ENCODE results near the gene MPP3. TPM values are rescaled to one million over a fixed set of nuclear protein-coding genes. Genes with fewer than 3 reads are reported as not detected.
"Not testable (repeated sequence)": the region's sequence is repeated elsewhere in the genome, so short reads cannot be mapped to it uniquely, and the experiment has no call there.

MPP3 gene
- total and polyA plus RNA-seq, 9 of the 15 experiments (the other 6 are each of a cell fraction or from before 2014, with no cell fraction given): 0.41 to 10.4 (median 4.5) TPM

DNA sequence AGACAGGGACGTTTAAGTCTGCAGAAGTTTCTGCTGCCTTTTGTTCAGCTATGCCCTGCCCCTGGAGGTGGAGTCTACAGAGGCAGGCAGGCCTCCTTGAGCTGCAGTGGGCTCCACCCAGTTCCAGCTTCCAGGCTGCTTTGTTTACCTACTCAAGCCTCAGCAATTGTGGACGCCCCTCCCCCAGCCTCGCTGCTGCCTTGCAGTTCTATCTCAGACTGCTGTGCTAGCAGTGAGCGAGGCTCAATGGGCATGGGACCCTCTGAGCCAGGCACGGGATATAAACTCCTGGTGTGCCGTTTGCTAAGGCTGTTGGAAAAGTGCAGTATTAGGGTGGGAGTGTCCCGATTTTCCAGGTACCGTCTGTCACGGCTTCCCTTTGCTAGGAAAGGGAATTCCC lies 34.9 kb downstream of the MPP3 start:
- intact Hi-C loops (cut with micrococcal nuclease); H4K20me1 ChIP-seq (replicated peaks; ENCODE audit: control insufficient read depth, insufficient read depth, low read length); FAIRE-seq; H3K4me1 ChIP-seq (replicated peaks in 1 of 2; ENCODE audit: control insufficient read depth in 2 of 2, insufficient read depth in 2 of 2, low read length in 2 of 2); CTCF ChIA-PET (ENCODE audit: low intra/inter-chr PET ratio); in situ Hi-C loops (cut with MboI); H3K4me3 ChIP-seq; H3K9me3 ChIP-seq (replicated peaks; ENCODE audit: control insufficient read depth, insufficient read depth, low read depth, low read length); H3K9me1 ChIP-seq (ENCODE audit: control insufficient read depth, insufficient read depth, low read length); H3K9ac ChIP-seq (ENCODE audit: insufficient read depth in 1 of 2, low read depth in 2 of 2, low read length in 2 of 2); H3K36me3 ChIP-seq (ENCODE audit: control insufficient read depth, insufficient read depth, low read length); ATAC-seq; H3K27ac ChIP-seq (ENCODE audit: extremely low read depth, low read depth, low read length); H3K27me3 ChIP-seq (ENCODE audit: control insufficient read depth in 2 of 2, insufficient read depth in 2 of 2, low read length in 2 of 2); H3K79me2 ChIP-seq (ENCODE audit: control insufficient read depth, insufficient read depth, low read length); BruUV-seq (replicated peaks): not testable (repeated sequence)
- TF ChIP-seq FOXK2 (conservative IDR thresholded peaks at IDR 0.05 in 1 of 2, IDR thresholded peaks at IDR 0.05 in 1 of 2; ENCODE audit: low read depth in 2 of 2): peak; percentile 83 to 89
- peak; percentile 54; the same call in 1 of the 2 replicates for TF ChIP-seq SOX6 (IDR thresholded peaks at IDR 0.05)
- TF ChIP-seq LEF1 (IDR thresholded peaks at IDR 0.05): peak; percentile 50; the same call in 1 of the 2 replicates
- TF ChIP-seq FOXA3 (CRISPR knock-in tag; conservative IDR thresholded peaks at IDR 0.05 in 1 of 2, IDR thresholded peaks at IDR 0.05 in 1 of 2): peak; percentile 77 to 94
- Histone ChIP-seq H2AFZ (ENCODE audit: low read depth, low read length) (0 out of 2 replicates have a peak overlapping the region, but pooled peaks have one; percentile 28), H3K4me2 (ENCODE audit: insufficient read depth, low read length) (peak overlapping the region; percentile 55; the same call in 1 of the 2 replicates)
- DNase-seq (ENCODE audit: extremely low read depth in 1 of 4, low spot score in 3 of 4): peak in 1 of 4 experiments; percentile 36
- POLR2A ChIA-PET: interaction anchor here (1.0 kb wide), 1 partner anchor 34 kb away, joined by 3 read pairs; no protein-coding TSS in a partner anchor
- 0% methylated on average over 8 of the region's 9 CpGs for WGBS (ENCODE audit: insufficient coverage, low coverage, missing lambda C conversion rate)

DNA sequence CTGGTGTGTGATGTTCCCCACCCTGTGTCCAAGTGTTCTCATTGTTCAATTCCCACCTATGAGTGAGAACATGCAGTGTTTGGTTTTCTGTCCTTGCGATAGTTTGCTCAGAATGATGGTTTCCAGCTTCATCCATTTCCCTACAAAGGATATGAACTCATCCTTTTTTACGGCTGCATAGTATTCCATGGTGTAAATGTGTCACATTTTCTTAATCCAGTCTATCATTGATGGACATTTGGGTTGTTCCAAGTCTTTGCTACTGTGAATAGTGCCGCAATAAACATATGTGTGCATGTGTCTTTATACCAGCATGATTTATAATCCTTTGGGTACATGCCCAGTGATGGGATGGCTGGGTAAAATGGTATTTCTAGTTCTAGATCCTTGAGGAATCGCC lies 40.3 kb downstream of the MPP3 start:
- H2AFZ ChIP-seq (ENCODE audit: low read depth, low read length); H3K9ac ChIP-seq (ENCODE audit: insufficient read depth in 1 of 2, low read depth in 2 of 2, low read length in 2 of 2); DNase-seq (ENCODE audit: extremely low read depth in 1 of 4, low spot score in 3 of 4); H3K27ac ChIP-seq (ENCODE audit: extremely low read depth, low read depth, low read length); BruUV-seq (replicated peaks); intact Hi-C loops (cut with micrococcal nuclease); H3K9me1 ChIP-seq (ENCODE audit: control insufficient read depth, insufficient read depth, low read length); H3K36me3 ChIP-seq (ENCODE audit: control insufficient read depth, insufficient read depth, low read length); H3K4me2 ChIP-seq (ENCODE audit: insufficient read depth, low read length); H4K20me1 ChIP-seq (replicated peaks; ENCODE audit: control insufficient read depth, insufficient read depth, low read length); CTCF ChIA-PET (ENCODE audit: low intra/inter-chr PET ratio); H3K79me2 ChIP-seq (ENCODE audit: control insufficient read depth, insufficient read depth, low read length); FAIRE-seq; ATAC-seq; H3K9me3 ChIP-seq (replicated peaks; ENCODE audit: control insufficient read depth, insufficient read depth, low read depth, low read length); in situ Hi-C loops (cut with MboI); H3K4me1 ChIP-seq (replicated peaks in 1 of 2; ENCODE audit: control insufficient read depth in 2 of 2, insufficient read depth in 2 of 2, low read length in 2 of 2); H3K27me3 ChIP-seq (ENCODE audit: control insufficient read depth in 2 of 2, insufficient read depth in 2 of 2, low read length in 2 of 2); POLR2A ChIA-PET; H3K4me3 ChIP-seq: not testable (repeated sequence)
- 12% methylated on average over 4 of the region's 4 CpGs for WGBS (ENCODE audit: insufficient coverage, low coverage, missing lambda C conversion rate)
- TF ChIP-seq ZNF146 (CRISPR knock-in tag; IDR thresholded peaks at IDR 0.05; ENCODE audit: unreplicated experiment) (peak; percentile 83), BCOR (IDR thresholded peaks at IDR 0.05) (peak; percentile 56), RBM25 (IDR thresholded peaks at IDR 0.05; ENCODE audit: low read depth, low read length, severe bottlenecking) (peak; percentile 32)

Data from K562 (cell line).